CD4-positive, alpha-beta T cell treated with Interleukin-15 for 1 hour (primary cell): ENCODE measurements around the gene C22orf23.

Experiments used
- DNase-seq: peaks from one replicate; pipeline ENCODE4 v3.0.0-alpha.2; 2020

The C22orf23 gene

GRCh38 chr22:37924386-37925065 lies 28.9 kb downstream of the C22orf23 start:
- DNase-seq = no peak

GRCh38 chr22:37923927-37924326 lies 29.5 kb downstream of the C22orf23 start:
- DNase-seq = no peak

GRCh38 chr22:37922191-37922590 lies 31.2 kb downstream of the C22orf23 start:
- no peak for DNase-seq

- no peak for DNase-seq
Observed at GRCh38 chr22:37920126-37920525, 33.3 kb downstream of the C22orf23 start.

GRCh38 chr22:37918580-37919270 lies 34.7 kb downstream of the C22orf23 start:
- DNase-seq = no peak

GRCh38 chr22:37917874-37918548 lies 35.4 kb downstream of the C22orf23 start:
- no peak for DNase-seq

GRCh38 chr22:37916311-37916710 lies 37.1 kb downstream of the C22orf23 start:
- no peak for DNase-seq

GRCh38 chr22:37913233-37913721 lies 40.1 kb downstream of the C22orf23 start:
- DNase-seq = no peak

- no peak for DNase-seq
Observed at GRCh38 chr22:37912171-37912570, 41.2 kb downstream of the C22orf23 start.

GRCh38 chr22:37911697-37912096 lies 41.7 kb downstream of the C22orf23 start:
- DNase-seq = no peak

- DNase-seq = no peak
Observed at GRCh38 chr22:37910890-37911672, 42.3 kb downstream of the C22orf23 start.

GRCh38 chr22:37909766-37910165 lies 43.6 kb downstream of the C22orf23 start:
- no peak for DNase-seq

- DNase-seq = no peak
Observed at GRCh38 chr22:37907036-37907954, 46.1 kb downstream of the C22orf23 start.

GRCh38 chr22:37906364-37907008 lies 46.9 kb downstream of the C22orf23 start:
- no peak for DNase-seq

GRCh38 chr22:37905534-37906363 lies 47.7 kb downstream of the C22orf23 start, which contains the start of gene MICALL1:
Gene MICALL1 (plus strand): TSS chr22:37906297. CDS start chr22:37906423, 126 bp downstream.
- DNase-seq = peak; percentile 69

GRCh38 chr22:37904572-37905533 lies 48.5 kb downstream of the C22orf23 start:
- peak; percentile 48 for DNase-seq

GRCh38 chr22:37898441-37899181 lies 54.8 kb downstream of the C22orf23 start:
- DNase-seq = no peak

- no peak for DNase-seq
Observed at GRCh38 chr22:37897807-37898206, 55.6 kb downstream of the C22orf23 start.
